AG08395 (cell line): ENCODE results near the gene SNAPC4.
"Not testable (repeated sequence)": the region's sequence is repeated elsewhere in the genome, so short reads cannot be mapped to it uniquely, and the experiment has no call there.

Experiments
- DNase-seq: peaks from one replicate; pipeline ENCODE4 v3.0.0; 2012; ENCODE audit warnings: mixed read lengths, low spot score

The SNAPC4 gene

GRCh38 chr9:136407911-136408310, 7.9 kb upstream of the SNAPC4 start:
- DNase-seq, result no peak

GRCh38 chr9:136407061-136407460, 7.1 kb upstream of the SNAPC4 start:
- not testable (repeated sequence) for DNase-seq

GRCh38 chr9:136405904-136406303, 5.9 kb upstream of the SNAPC4 start:
- DNase-seq, result not testable (repeated sequence)

DNA sequence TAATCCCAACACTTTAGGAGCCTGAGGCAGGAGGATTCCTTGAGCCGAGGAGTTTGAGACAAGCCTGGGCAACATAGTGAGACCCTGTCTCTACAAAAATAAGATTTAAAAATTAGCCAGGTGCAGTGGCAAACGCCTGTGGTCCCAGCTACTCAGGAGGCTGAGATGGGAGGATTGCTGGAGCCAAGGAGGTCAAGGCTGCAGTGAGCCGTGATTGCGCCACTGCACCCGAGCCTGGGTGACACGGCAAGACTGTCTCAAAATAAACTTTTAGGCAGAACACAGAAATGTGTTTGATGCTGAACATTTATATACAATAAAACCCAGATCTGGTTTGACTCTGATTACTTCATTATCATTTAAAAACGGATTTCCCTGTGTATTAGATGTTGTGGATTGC, 5.5 kb upstream of the SNAPC4 start:
- no peak for DNase-seq

DNA sequence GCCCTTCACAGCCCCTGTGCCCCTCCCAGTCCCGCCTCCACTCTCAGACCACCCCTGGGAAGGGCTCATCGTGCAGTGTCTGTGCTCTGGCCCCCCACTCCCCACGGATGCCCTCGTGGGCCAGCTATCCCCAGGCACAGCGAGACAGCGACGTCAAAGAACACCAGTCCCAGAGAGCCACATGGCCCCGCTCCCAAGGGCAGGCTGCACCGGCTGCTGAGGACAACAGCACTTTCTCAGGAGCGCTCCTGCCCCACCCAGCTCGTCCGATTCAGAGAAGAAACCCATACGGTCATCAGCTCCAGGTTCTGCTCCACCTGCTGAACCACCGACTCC, 4.8 kb upstream of the SNAPC4 start:
- DNase-seq, result no peak

DNA sequence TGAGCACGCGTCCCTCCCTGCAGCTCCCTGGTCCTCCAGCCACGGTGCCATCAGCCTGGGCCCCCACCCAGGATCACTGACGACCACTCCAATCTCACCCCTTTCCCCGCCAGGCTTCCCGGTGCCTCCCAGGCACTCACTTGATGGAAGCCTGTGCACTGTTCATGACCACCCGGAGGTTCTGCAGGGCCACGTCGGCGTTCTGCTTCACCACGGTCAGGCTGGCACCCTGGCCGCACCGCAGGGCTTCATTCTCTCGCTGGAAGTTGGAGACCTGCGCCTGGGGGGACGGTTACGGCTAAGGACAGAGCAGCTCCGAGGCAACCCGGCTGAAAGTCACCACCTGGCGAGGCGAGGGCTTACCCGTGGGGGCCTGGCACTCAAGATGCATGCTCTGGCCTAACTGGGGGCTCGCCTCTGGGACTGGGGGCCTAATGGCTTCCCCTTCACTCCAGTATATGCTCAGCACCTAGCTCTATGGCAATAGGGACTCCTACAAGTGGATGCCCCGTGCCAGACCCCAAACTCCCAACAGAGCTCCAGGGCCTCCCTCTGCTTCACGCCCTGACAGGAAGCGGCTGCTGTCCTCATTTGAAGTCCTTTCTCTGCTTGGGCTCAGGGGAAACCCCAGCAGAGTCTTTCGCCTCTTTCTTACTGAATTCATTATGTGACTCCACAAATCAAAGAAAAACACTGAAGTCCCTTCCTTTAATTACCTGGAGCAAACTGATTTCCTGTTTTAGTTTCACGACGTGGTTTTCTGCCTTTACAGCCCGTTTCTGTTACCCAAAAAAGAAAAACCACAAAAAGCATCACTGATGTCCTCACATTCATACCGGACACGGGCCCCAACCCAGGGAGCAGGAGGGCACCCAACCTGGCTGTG, 4.2 kb upstream of the SNAPC4 start:
- DNase-seq, result no peak

DNA sequence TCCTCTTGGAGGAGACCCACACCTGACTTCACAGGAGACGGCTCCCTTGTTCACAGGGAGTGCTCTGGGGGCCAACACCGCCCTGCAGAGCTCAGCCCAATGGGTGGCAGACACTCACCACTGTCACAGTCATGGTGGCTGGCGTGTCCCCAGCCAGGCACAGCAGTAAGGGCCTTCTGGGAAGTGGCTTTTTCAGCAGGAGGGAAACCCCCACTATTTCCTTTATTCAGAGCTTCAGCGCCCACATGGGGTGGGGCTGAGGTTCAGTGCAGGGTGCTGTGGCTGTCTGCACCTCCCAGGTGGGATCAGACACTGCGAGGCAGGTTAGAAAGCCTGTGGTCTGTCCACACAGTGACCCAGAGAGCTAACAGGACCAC, 3.6 kb upstream of the SNAPC4 start:
- no peak for DNase-seq

- no peak for DNase-seq
Measured at GRCh38 chr9:136402067-136402466, 2.1 kb upstream of the SNAPC4 start.

- DNase-seq, result no peak
Measured at GRCh38 chr9:136401173-136401922, 1.4 kb upstream of the SNAPC4 start.

DNA sequence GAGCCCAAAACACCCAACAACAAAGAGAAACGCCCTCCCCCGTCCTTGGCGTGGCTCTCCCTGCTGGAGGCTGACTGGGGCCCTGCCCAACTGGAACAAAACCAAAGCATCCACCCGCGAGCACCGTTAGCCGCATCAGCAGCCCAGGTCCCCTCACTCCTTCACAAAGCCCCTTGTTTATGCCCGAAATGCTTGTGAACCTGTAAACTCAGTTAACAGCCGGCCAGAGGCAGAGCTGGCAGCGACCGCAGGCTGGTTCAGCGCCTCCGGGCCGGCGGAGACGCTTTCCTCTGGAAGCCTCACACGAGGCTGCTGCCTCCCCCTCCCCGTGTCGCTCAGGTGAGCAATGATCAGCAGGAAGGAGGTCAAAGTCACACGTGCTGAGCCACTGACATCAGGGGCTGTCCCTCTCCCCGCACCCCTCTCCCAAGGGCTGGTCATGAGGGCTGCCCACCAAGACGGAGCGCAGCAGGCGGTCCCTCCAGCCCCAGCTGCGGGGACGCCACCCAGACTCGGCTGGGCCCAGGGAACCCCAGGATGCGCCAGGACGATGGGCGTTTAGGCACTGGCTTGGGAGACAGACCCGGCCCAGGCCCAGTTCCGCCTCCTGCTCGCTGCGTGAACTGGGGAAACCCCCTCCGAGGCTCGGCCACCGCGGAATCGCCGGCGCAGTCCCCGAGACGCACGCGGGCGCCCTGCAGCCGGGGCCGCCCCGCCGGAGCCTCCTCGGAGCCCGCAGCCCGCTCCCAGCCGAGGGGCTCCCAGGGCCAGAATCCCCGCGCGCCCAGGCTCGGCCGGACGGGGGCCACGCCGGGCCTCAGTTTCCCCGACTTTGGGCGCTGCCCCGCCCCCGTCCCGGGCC, 563 bp downstream of the SNAPC4 start:
- DNase-seq, result peak; percentile 57

DNA sequence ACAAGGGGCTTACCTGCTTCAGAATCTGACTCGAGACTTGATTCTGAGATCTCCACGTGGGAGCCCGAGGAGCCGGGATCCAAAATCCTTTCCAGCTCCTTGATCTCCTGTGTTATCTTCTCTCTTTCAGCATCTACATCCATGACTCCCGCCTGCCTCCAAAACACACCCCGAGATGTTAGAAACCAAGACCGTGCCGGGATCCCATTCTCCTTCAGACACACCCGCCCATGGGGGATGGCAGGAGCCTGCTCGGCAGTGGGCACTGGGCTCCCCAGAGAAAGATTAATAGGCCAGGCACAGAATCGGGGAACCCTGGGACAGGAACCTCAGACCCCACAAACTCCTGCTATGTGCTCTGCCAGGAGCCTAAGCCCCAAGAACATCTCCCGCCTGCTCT, 1.7 kb downstream of the SNAPC4 start:
- no peak for DNase-seq

DNA sequence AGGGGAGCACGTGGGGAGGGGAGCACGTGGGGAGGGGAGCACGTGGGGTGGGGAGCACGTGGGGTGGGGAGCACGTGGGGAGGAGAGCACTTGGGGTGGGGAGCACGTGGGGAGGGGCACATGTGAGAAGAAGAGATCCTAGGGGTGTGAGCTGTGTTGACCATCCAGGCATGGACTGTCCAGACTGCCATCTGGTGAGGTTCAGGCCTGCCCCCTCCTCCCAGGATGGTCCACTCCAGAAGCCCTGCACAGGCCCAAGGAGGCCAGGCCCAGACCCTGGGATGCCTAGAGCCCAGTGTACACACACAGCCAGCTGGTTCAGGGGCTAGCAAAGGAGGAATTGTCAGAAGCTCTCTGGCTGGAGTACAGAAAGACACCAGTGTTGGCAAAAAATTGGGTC, 2.3 kb downstream of the SNAPC4 start:
- DNase-seq, result no peak

- DNase-seq, result no peak
Measured at GRCh38 chr9:136396219-136396515, 3.8 kb downstream of the SNAPC4 start.

DNA sequence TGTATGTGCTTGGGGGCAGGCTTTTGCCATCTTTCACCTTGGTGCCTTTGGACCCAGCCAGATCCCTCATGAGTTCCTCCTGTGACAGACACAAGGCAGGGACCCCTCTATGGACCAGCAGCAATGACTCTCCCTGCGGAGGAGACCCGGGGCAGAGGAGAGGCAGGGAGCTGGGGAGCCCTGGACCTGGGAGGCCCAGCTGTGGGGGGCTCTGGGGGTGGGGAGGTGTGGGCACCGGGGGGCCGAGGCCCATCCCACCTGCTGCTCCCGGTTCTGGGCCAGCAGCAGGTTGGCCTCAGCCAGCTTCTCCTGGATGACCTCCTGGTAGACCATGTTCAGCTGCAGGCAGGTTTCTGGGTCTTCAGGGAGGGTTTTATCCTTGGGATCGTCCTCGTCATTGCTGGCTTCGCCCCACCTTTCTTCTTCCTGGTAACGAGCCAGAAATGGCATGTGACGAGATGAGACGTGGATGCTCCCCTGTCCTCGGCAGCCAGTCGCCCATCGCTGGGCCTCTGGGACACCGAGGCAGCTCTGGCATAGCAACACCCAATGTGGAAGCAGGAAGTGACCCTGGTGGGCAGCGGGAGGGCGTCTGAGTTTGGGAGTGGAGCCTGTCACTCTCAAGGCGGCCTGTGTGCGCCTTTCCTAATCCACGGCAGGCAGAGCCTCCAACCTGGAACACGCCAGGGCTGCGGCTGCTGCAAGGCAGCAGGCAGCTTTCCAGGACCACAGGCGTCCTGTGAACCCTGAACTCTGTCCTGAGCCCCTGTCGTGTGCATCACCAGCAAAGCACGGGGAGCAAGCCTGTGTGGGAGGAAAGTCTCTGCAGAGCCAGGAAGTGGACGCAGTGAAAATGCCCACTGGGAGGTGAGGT, 4.4 kb downstream of the SNAPC4 start:
- DNase-seq, result no peak

DNA sequence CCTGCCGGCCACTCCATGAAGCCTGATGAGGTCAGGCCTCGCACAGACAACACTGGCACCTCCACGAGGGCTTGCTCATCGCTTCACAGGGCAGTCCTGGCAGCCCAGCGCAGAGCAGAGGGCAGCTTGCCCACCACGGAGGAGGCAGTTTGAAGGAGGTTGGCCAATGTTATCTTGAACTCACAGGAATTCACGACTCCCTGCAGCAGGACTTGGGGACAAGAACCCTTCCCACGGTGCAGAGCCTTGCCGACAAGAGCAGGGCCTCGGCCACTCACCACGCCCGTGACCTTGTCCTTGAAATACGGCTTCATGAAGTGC, 5.0 kb downstream of the SNAPC4 start:
- DNase-seq, result no peak

GRCh38 chr9:136394312-136395019, 5.5 kb downstream of the SNAPC4 start:
- no peak for DNase-seq

DNA sequence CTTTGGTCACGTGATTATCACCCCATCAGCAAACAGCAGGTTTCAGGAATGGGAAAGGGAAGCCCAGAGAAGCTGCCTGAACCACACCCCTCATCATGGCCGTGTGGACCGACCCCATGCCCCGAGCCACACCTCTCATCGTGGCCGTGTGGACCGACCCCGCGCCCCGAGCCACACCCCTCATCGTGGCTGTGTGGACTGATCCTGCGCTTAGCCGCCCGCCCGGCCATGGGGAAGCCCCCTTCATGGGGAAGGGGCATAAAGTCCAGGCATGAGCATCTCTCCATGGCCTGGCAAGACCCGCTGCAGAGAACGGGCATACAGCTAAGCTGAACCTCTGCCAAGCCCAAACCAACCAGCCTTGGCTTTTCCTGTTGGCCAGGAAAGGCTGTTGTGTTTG, 6.4 kb downstream of the SNAPC4 start:
- DNase-seq, result no peak

DNA sequence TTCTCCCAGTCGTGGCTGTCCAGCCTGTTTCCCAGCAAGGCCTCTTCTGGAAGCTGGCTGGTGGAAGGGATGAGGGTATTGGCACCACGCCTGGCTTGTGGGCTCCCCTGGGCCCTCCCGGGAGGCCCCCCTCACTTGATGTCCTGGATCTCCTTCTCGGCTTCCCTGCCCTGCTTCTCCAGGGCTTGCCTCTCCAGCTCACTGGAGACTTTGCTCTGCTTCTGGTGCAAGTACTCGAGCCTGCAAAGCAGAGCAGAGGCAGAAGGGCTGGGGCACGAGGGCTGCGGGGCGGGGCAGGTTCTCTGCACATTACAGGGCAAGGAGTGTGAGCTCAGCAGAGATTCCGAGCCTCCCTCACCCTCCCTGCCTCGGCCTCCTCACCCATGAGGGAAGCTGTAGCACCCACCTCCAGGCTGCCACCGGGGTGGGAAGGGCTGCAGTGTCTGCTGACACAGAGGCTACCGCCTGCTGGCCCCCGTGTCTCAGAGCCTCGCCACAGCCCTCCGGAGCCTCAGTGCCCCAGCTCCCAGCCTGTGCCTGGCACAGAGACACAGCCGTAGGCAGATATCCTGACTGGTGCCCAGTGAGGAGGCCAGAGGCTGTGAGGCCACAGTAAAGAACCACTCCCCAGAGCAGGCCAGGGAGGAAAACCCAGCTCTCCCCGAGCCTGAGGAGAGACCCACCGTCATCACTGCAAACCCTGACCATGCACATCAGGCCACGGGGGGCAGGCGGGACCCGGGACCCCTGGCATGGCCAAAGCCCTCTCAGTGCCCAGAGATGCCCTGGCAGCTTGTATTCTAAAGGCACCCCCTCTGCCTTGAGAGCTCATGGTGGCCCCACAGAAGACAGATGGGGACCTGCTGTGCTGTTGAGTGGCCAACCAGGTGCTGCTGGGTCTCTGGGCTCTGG, 7.2 kb downstream of the SNAPC4 start:
- no peak for DNase-seq

- DNase-seq, result no peak
Measured at GRCh38 chr9:136391737-136392537, 8.0 kb downstream of the SNAPC4 start.
